Loucy (cell line): ENCODE measurements around the gene PDE4D.

Source experiments
- CTCF ChIP-seq: fragments of 200-600 bp; sonication (generic); conservative IDR thresholded peaks from 2 replicates; pipeline ENCODE4 v1.5.1; 2014; ENCODE audit warnings: mild to moderate bottlenecking, antibody characterized with exemption, low read length
- EZH2phosphoT487 ChIP-seq: fragments of 200-600 bp; IDR thresholded peaks from 2 replicates; pipeline ENCODE4 v1.6.1; 2018; ENCODE audit warnings: antibody characterized with exemption, mild to moderate bottlenecking, moderate library complexity, borderline replicate concordance

- TF ChIP-seq CTCF (no peak), EZH2phosphoT487 (no peak)
Observed at GRCh38 chr5:59768152-59769040, 125.1 kb downstream of the PDE4D start.
